MM.1S (cell line): Measurements from ENCODE around the gene ZNF280B.

Experiments
- EZH2 ChIP-seq: fragments of 300-600 bp; sonication (generic); optimal IDR thresholded peaks from 2 replicates; pipeline ENCODE3; 2017; ENCODE audit warnings: low read depth, mild to moderate bottlenecking, antibody characterized with exemption, low read length, mixed read lengths
- EZH2phosphoT487 ChIP-seq: fragments of 300-600 bp; sonication (generic); IDR thresholded peaks from 2 replicates; pipeline ENCODE4 v1.6.1; 2018; ENCODE audit warnings: antibody characterized with exemption, low read length
- TF ChIP-seq, protein P1 (sequence below): fragments of 300-600 bp; sonication (generic); IDR thresholded peaks from 2 replicates; pipeline ENCODE4 v1.5.1; 2016; ENCODE audit warnings: antibody characterized with exemption, low read length, mixed read lengths

- TF ChIP-seq, protein P1, sequence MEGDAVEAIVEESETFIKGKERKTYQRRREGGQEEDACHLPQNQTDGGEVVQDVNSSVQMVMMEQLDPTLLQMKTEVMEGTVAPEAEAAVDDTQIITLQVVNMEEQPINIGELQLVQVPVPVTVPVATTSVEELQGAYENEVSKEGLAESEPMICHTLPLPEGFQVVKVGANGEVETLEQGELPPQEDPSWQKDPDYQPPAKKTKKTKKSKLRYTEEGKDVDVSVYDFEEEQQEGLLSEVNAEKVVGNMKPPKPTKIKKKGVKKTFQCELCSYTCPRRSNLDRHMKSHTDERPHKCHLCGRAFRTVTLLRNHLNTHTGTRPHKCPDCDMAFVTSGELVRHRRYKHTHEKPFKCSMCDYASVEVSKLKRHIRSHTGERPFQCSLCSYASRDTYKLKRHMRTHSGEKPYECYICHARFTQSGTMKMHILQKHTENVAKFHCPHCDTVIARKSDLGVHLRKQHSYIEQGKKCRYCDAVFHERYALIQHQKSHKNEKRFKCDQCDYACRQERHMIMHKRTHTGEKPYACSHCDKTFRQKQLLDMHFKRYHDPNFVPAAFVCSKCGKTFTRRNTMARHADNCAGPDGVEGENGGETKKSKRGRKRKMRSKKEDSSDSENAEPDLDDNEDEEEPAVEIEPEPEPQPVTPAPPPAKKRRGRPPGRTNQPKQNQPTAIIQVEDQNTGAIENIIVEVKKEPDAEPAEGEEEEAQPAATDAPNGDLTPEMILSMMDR = no peak
- TF ChIP-seq EZH2 (no peak), EZH2phosphoT487 (no peak)
These were observed 39.3 kb upstream of the ZNF280B start for GRCh38 chr22:22547692-22548300.
